Hepatocyte (in vitro differentiated cells): ENCODE measurements around the gene LRBA. TPM values are rescaled to one million over a fixed set of nuclear protein-coding genes. Genes with fewer than 3 reads are reported as not detected.

Source experiments
- DNase-seq: peaks from one replicate; pipeline ENCODE4 v3.0.0-alpha.2; 2016; ENCODE audit warnings: low spot score
- H2AFZ ChIP-seq: fragments of 200-600 bp; sonication (generic); 2 replicates; pipeline ENCODE4 v1.6.0; 2016; ENCODE audit warnings: antibody characterized with exemption, mild to moderate bottlenecking
- H3K27ac ChIP-seq: fragments of 200-600 bp; sonication (generic); 2 replicates; pipeline ENCODE4 v1.5.1; 2016; ENCODE audit warnings: mild to moderate bottlenecking
- H3K27me3 ChIP-seq: fragments of 200-600 bp; sonication (generic); 2 replicates; pipeline ENCODE4 v1.6.1; 2016
- H3K36me3 ChIP-seq: fragments of 200-600 bp; sonication (generic); replicated peaks from 2 replicates; pipeline ENCODE4 v1.5.1; 2016; ENCODE audit warnings: low read depth; ENCODE audit not compliant: insufficient read depth
- H3K4me1 ChIP-seq: fragments of 200-600 bp; sonication (generic); 2 replicates; pipeline ENCODE4 v1.5.1; 2016; ENCODE audit warnings: mild to moderate bottlenecking, moderate library complexity; ENCODE audit not compliant: insufficient read depth
- H3K4me2 ChIP-seq: fragments of 200-600 bp; sonication (generic); 2 replicates; pipeline ENCODE4 v1.6.0; 2016
- H3K4me3 ChIP-seq: fragments of 200-600 bp; sonication (generic); 2 replicates; pipeline ENCODE4 v1.5.1; 2016; ENCODE audit warnings: mild to moderate bottlenecking
- H3K79me2 ChIP-seq: fragments of 200-600 bp; sonication (generic); 2 replicates; pipeline ENCODE4 v1.6.0; 2017; ENCODE audit warnings: mild to moderate bottlenecking
- H3K9me2 ChIP-seq: fragments of 200-600 bp; sonication (generic); replicated peaks from 2 replicates; pipeline ENCODE4 v1.6.0; 2017; ENCODE audit warnings: mild to moderate bottlenecking; ENCODE audit not compliant: insufficient read depth
- H3K9me3 ChIP-seq: fragments of 200-600 bp; sonication (generic); 2 replicates; pipeline ENCODE4 v1.5.1; 2016; ENCODE audit warnings: low read depth, mild to moderate bottlenecking
- H4K20me1 ChIP-seq: fragments of 200-600 bp; sonication (generic); 2 replicates; pipeline ENCODE4 v1.6.0; 2016; ENCODE audit warnings: mild to moderate bottlenecking; ENCODE audit not compliant: insufficient read depth, poor library complexity, severe bottlenecking
- CTCF ChIP-seq: fragments of 200-600 bp; sonication (generic); IDR thresholded peaks from 2 replicates; pipeline ENCODE4 v1.5.1; 2016; ENCODE audit warnings: antibody characterized with exemption, mild to moderate bottlenecking; ENCODE audit not compliant: poor library complexity
- EZH2 ChIP-seq: fragments of 200-600 bp; sonication (generic); IDR thresholded peaks from 2 replicates; pipeline ENCODE4 v1.6.1; 2016; ENCODE audit warnings: antibody characterized with exemption, mild to moderate bottlenecking, borderline replicate concordance
- EZH2phosphoT487 ChIP-seq: fragments of 200-600 bp; sonication (generic); IDR thresholded peaks from one replicate; pipeline ENCODE4 v1.6.1; 2018; ENCODE audit warnings: antibody characterized with exemption, mild to moderate bottlenecking, low read depth, moderate library complexity; ENCODE audit not compliant: unreplicated experiment, severe bottlenecking
- WGBS: methylation state at CpG from one replicate; pipeline ENCODE4 v1.1.6; 2016; ENCODE audit warnings: low lambda C conversion rate; ENCODE audit errors: missing lambda C conversion rate; 5-methylcytosine and 5-hydroxymethylcytosine counted together
- polyA plus RNA-seq: library from polyadenylated mRNA; unstranded; fragments of >200 nt; fragmentation: Nextera tagmentation; extraction: Ambion mirVana; gene quantifications from 2 replicates; pipeline ENCODE4 v1.2.1, GENCODE V29; 2016
- total RNA-seq: library from RNA; depleted of rRNA; stranded (reverse); fragments of >200 nt; gene quantifications from 2 replicates; pipeline ENCODE4 v1.2.3, GENCODE V29; 2014

The LRBA gene
- total and polyA plus RNA-seq, 2 experiments from 2014 or later: 14.1 to 69.4 TPM

- no peaks in the 10 kb centered on the region for H3K27me3 ChIP-seq
- no peak overlapping the region for H2AFZ ChIP-seq
- no peak overlapping the region for H3K27ac ChIP-seq
- no peaks in the 10 kb centered on the region for H3K9me3 ChIP-seq
- H3K4me2 ChIP-seq: no peak overlapping the region
- H3K79me2 ChIP-seq: no peaks in the 10 kb centered on the region
- no peak for DNase-seq
- 100% methylated on average over 2 of the region's 2 CpGs for WGBS
- H3K36me3 ChIP-seq: no peaks in the 10 kb centered on the region
- no peaks in the 10 kb centered on the region for H3K9me2 ChIP-seq
- TF ChIP-seq CTCF (no peak), EZH2phosphoT487 (no peak), EZH2 (no peak)
- H3K4me1 ChIP-seq: no peaks in the 10 kb centered on the region
- H4K20me1 ChIP-seq: no peaks in the 10 kb centered on the region
- H3K4me3 ChIP-seq: no peak overlapping the region
Observed at GRCh38 chr4:150278206-150278605, 736.9 kb downstream of the LRBA start.

- Histone ChIP-seq H3K27me3 (no peaks in the 10 kb centered on the region), H3K36me3 (no peaks in the 10 kb centered on the region), H3K9me3 (no peaks in the 10 kb centered on the region), H3K4me3 (no peak overlapping the region), H4K20me1 (no peaks in the 10 kb centered on the region), H3K9me2 (no peaks in the 10 kb centered on the region), H2AFZ (no peak overlapping the region), H3K4me1 (peaks cover 9% of the 10 kb centered on the region), H3K27ac (no peak overlapping the region), H3K79me2 (no peaks in the 10 kb centered on the region), H3K4me2 (no peak overlapping the region)
- WGBS: 92% methylated on average over 1 of the region's 1 CpG
- DNase-seq: no peak
- TF ChIP-seq EZH2phosphoT487 (no peak), EZH2 (no peak), CTCF (no peak)
Observed at GRCh38 chr4:150268444-150268843, 746.6 kb downstream of the LRBA start.

GRCh38 chr4:150265806-150266205 lies 749.3 kb downstream of the LRBA start:
- TF ChIP-seq EZH2phosphoT487: no peak
- TF ChIP-seq EZH2: no peak
- TF ChIP-seq CTCF: no peak
- Histone ChIP-seq H3K79me2 (no peaks in the 10 kb centered on the region), H3K27me3 (no peaks in the 10 kb centered on the region), H3K4me2 (no peak overlapping the region), H3K27ac (no peak overlapping the region), H3K9me2 (no peaks in the 10 kb centered on the region), H4K20me1 (no peaks in the 10 kb centered on the region), H3K9me3 (no peaks in the 10 kb centered on the region), H3K4me1 (peaks cover 9% of the 10 kb centered on the region), H2AFZ (no peak overlapping the region), H3K4me3 (no peak overlapping the region), H3K36me3 (no peaks in the 10 kb centered on the region)
- 97% methylated on average over 1 of the region's 1 CpG for WGBS
- DNase-seq: no peak
